Stimulated activated CD4-positive, alpha-beta T cell treated with anti-CD3 and anti-CD28 coated beads, Interleukin-2, amount 100 ng/mL, for 24 hours (primary cell): Measurements from ENCODE around the gene IFFO2.
"Not testable (repeated sequence)": the region's sequence is repeated elsewhere in the genome, so short reads cannot be mapped to it uniquely, and the experiment has no call there.

Source experiments
- DNase-seq, 2 donors: peaks; one replicate each; pipeline ENCODE4 v3.0.0-alpha.2; 2020

IFFO2 gene

GRCh38 chr1:18871401-18872070 lies 84.9 kb downstream of the IFFO2 start:
- no peak for DNase-seq

GRCh38 chr1:18870957-18871356 lies 85.5 kb downstream of the IFFO2 start:
- no peak for DNase-seq

DNA sequence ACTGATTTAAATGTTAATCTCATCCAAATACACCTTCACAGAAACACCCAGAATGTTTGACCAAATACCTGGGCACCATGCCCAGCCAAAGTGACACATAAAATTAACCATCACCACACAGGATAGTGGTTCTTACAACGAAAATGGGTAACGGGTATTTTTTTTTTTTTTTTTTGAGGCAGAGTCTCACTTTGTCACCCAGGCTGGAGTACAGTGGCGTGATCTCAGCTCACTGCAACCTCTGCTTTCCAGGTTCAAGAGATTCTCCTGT lies 85.9 kb downstream of the IFFO2 start:
- DNase-seq = not testable (repeated sequence)

- DNase-seq = no peak
These were observed 86.5 kb downstream of the IFFO2 start for GRCh38 chr1:18869847-18870594.

- no peak for DNase-seq
These were observed 87.6 kb downstream of the IFFO2 start for GRCh38 chr1:18868801-18869424.

DNA sequence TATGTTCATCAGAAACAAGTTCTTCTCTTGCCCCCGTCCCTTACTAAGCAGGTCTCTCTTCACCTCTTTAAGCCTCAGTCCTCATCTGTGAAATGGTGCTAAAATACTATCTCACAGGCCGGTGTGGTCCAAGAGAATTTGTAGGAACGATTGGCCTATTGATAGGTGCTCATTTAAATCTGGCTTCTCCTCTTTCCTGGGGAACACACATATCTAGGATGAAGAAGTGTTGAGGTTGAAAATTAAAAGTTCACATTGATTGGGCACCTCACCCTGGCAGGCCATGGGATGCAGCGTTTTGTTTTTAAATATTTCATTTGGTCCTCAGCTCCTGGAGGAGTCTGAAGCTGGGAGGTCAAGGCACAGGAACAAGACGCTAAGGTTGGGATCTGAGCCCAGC lies 88.1 kb downstream of the IFFO2 start:
- DNase-seq = no peak

- no peak for DNase-seq
These were observed 89.6 kb downstream of the IFFO2 start for GRCh38 chr1:18866846-18867245.

- no peak for DNase-seq
These were observed 90.2 kb downstream of the IFFO2 start for GRCh38 chr1:18866314-18866713.

GRCh38 chr1:18865176-18865575 lies 91.3 kb downstream of the IFFO2 start:
- DNase-seq = no peak

DNA sequence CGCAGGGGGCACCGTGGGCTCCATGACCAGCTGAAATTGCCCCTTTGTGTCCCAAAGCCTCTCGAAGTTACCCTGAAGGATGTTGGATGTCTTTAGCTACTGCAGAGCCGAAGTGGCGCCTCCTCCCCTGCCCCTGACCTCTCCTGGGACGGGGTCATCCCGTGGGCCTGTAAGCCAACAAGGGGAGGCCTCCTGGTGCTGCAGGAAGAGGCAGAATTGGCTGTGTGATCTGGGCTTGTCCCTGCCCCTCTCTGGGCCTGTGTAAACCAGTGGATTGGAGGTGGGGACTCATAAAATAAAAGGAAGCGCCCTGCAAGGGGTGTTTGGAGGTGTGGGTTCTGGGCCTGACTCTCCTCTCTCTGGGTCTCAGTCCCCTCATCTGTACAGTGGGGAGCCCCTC lies 94.9 kb downstream of the IFFO2 start:
- DNase-seq = no peak

DNA sequence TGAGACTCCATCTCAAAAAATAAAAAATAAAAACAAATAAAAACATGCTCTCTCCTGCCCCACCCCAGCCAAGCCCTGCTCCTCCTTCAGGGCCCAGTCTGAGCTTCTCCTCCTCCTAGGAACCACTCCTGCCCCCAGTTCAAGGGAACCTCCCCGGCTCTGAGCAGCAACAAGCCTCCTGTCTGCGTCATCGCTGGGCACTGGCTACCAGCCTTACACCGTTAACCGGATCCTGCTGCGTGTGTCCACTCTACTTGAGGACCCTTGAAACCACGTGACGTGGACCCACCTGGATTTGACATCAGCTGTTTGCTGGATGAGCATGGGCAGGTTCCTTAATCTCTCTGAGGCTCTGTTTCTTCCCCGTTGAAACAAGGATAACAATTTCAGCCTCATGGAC lies 95.4 kb downstream of the IFFO2 start:
- no peak for DNase-seq

- no peak for DNase-seq
These were observed 96.9 kb downstream of the IFFO2 start, which contains the start of gene TAS1R2 for GRCh38 chr1:18859560-18859959. TSS of gene TAS1R2 (minus strand) at chr1:18859660. CDS start at chr1:18859660, 0 bp downstream.

DNA sequence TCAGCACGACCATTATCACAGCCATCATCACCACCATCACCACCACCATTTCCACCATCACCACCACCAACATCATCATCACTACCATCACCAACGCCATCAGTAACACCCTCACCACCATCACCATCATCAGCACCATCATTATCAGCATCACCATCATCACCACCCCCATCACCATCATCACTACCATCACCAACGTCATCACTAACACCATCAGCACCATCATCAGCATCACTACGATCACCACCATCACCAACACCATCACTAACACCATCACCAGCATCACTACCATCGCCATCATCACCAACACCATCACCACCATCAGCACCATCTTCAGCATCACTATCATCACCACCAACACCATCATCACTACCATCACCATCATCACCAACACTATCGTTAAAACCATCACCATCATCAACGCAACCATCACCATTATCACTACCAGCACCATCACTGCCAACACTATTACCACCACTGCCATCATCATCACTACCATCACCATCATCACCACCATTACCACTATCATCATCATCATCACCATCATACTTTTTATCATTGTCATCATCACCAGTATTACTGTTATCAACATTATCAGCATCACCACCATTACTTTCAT lies 98.3 kb downstream of the IFFO2 start:
- DNase-seq = no peak

DNA sequence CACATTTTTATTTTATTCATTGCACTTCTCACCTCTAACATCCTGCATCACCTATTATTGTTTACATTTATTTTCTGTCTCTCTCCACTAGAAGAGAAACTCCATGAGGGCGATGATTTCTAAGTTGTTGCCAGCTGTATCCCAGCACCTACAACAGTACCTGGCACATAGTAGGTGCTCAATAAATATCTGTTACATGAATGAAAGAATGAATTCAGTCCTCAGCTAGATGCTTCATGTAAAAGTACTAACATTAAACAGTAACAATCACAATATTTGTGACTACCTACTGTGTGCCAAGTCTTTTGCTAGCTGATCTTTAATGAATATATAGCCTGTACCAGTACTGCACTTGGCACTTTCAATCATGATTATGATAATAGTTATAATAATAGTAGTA lies 100.0 kb downstream of the IFFO2 start:
- no peak for DNase-seq

DNA sequence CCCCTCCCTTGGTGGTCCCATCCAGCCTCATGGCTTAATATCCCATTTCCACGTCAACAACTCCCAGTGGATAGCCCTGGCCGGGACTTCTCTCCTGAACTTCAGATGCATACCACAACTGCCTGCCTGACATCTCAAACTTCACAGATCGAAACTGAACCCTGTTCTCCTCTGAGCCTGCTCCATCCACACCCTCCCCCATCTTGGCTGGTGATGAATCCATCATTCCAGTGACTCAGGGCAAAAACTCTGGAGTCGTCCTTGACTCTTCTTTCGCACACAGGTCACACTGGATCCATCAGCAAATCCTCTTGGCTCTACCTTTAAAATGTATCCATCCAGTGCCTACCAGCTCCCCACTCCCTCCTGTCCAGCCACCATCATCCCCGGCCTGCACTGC lies 100.9 kb downstream of the IFFO2 start:
- DNase-seq = no peak

DNA sequence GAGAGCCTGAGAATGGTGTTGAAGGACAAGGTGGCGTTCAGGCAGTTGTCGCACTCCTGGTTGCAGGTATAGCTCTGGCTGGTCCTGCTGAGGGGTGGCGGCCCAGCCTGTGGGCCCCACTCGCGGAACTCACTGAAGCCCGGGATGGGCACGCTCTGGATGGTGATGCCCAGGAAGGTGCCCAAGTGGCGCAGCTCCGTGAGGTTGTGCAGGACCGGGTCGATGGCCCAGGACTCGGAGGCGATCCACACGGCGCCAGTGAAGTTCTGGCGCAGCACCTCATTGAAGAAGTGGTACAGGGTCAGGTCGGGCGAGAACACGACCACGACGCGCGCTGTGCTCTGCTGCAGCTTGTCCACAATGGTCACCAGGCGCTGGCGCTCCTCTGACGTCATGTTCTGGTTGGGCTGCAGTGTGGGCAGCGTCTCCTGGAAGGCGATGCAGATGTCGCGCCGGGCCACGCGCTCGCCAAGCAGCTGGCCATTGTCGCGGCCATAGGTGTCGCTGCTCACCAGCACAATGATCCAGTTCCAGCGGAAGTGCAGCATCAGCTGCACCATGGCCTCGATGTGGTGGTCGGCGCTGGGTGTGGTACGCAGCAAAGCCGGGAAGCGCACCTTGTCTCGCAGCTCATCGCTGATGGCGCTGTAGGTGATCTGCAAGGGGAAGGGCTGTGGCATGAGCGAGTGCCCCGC lies 102.0 kb downstream of the IFFO2 start:
- no peak for DNase-seq
